C4-2B (cell line): ENCODE measurements around the gene ADRB2.

Experiments used
- ZFX ChIP-seq: fragments of 450-650 bp; IDR thresholded peaks from 2 replicates; pipeline ENCODE4 v1.6.1; 2017
- TF ChIP-seq, protein P1 (sequence below): fragments of 450-650 bp; conservative IDR thresholded peaks from 2 replicates; pipeline ENCODE4 v1.5.1; 2017; ENCODE audit warnings: mild to moderate bottlenecking

DNA sequence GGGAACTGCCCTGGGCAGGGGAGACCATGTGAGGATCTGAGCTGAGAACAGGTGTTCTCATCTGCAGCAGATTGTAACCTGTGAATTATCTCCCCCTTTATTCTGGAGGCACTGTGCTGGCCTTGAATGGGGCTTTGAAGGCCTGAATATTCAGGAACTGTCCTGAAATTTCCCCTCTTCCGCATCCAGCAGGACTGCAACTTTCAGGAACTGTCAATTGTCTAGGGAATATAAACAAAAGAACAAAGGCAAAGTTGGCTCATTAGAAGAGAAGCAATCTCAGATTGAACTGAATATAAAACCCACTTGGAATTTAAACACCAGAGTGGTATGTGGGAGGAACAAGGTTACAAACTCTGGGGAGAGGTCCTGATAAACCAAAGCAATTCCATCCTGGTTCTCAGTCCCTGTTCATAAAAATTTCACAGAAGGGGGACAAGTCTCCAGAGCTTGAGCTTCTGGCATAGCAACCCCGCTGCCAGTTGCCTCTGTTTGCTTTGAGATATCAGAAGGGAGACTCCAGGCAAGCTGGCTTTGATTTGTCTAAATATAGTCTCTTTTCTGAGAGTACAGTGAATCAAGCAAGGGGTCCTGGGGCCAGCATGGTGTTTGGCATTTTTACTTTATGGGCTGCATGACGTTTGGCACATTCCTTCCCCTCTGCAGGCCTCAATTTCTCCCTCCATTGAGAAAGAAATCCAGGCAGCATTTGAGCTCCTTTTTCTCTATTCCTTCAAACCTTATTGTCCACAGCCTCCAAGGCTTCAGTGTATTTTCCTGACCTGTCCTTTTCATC, 47.5 kb downstream of the ADRB2 start:
- TF ChIP-seq, protein P1, sequence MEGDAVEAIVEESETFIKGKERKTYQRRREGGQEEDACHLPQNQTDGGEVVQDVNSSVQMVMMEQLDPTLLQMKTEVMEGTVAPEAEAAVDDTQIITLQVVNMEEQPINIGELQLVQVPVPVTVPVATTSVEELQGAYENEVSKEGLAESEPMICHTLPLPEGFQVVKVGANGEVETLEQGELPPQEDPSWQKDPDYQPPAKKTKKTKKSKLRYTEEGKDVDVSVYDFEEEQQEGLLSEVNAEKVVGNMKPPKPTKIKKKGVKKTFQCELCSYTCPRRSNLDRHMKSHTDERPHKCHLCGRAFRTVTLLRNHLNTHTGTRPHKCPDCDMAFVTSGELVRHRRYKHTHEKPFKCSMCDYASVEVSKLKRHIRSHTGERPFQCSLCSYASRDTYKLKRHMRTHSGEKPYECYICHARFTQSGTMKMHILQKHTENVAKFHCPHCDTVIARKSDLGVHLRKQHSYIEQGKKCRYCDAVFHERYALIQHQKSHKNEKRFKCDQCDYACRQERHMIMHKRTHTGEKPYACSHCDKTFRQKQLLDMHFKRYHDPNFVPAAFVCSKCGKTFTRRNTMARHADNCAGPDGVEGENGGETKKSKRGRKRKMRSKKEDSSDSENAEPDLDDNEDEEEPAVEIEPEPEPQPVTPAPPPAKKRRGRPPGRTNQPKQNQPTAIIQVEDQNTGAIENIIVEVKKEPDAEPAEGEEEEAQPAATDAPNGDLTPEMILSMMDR: no peak
- no peak for TF ChIP-seq ZFX
